ENCODE measurements around the gene FBXO4. TPM values are rescaled to one million over a fixed set of nuclear protein-coding genes. Genes with fewer than 3 reads are reported as not detected.
"Not testable (repeated sequence)": the region's sequence is repeated elsewhere in the genome, so short reads cannot be mapped to it uniquely, and the experiment has no call there.

The FBXO4 gene
- total RNA-seq, 1 donor from 2014 or later: 12.2 TPM

DNA sequence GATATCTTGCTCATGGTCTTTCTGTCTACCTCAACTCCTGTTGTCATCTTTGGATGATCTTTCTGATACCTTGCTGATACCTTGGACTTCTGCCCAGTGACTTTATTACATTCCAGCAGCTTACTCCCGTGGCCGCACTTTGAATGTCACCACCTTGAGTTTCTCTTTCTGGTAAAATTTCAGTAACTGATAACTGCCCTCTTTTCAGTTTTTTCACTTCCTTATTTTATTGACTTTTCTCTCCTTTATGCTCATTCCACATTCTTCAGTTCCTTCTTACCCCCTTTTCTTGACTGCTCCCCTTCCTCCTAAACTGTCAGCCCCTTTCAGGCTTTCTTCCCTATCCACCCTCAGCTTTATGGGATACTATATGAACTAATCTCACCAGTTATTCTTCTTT, 7.0 kb upstream of the FBXO4 start:
- intact Hi-C loops (cut with DNase I): no loop called here
- ATAC-seq (no peak), DNase-seq (ENCODE audit: low spot score) (no peak)

DNA sequence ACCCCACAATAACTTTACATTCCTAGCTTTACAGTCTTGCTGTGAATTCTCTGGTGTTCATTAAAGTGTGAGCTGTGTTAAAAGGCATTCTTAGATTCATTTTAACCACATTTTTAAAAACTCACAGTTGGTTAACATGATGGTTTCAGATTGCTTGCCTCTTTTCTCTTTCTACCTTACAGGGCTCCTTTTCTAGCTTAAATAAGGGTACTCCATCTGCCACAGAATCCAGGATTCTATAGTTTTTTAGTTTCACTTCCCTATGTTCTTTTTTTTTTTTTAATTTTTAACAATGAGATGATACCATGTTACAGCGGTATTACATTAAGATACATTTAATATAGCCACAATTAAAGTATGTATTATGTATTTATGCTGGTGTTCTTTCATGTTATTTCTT, 3.9 kb upstream of the FBXO4 start:
- ATAC-seq (no peak), DNase-seq (ENCODE audit: low spot score) (no peak)
- intact Hi-C loops (cut with DNase I): loop anchor here (10.0 kb wide), 1 partner anchor 66 kb away; no protein-coding TSS in a partner anchor

DNA sequence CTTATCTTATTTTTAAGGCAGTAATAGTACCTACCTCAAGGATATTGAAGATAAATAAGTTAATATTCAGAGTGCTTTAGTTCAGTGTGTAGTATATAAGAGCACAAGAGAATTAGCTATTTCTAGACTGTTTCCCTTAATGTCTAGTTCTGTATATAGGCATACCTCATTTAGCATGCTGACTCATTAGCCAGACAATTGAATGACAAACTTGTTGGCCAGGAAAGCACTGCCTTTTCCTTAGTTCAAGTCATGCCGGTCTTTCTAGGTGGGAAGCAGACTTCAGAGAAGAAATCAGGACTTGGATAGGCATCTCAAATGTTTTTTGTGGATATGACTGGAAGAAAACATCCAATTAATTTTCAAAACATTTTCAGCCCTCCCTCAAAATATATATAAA, 3.2 kb upstream of the FBXO4 start:
- intact Hi-C loops (cut with DNase I): loop anchor here (10.0 kb wide), 1 partner anchor 67 kb away; no protein-coding TSS in a partner anchor
- ATAC-seq: no peak

DNA sequence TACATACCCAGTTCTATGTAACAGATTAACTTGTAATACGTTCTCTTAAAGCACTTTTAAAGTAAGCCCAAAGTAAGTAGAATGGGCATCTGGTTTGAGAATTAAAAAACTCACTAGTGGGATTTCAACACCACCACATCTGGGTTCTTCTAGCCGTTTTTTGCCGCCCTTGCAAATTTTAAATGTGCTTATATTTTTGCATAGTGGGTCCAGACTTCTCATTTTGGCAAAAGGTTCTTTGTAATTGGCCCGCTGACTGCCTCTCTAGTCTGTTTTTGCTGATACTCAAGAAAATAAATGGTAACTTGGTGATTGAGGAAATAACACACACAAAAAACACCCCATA, 582 bp upstream of the FBXO4 start:
- DNase-seq (ENCODE audit: low spot score) (no peak), ATAC-seq (no peak)
- intact Hi-C loops (cut with DNase I): loop anchor here (10.0 kb wide), 1 partner anchor 70 kb away; no protein-coding TSS in a partner anchor

More for the DNA sequence above, 3.2 kb upstream of the FBXO4 start:
- no peak for DNase-seq (ENCODE audit: low spot score)

GRCh38 chr5:41925555-41925951, 472 bp downstream of the FBXO4 start:
- DNase-seq (ENCODE audit: low spot score): peak; percentile 68
- ATAC-seq: no peak
- intact Hi-C loops (cut with DNase I): loop anchor here (10.0 kb wide), 1 partner anchor 71 kb away; no protein-coding TSS in a partner anchor

DNA sequence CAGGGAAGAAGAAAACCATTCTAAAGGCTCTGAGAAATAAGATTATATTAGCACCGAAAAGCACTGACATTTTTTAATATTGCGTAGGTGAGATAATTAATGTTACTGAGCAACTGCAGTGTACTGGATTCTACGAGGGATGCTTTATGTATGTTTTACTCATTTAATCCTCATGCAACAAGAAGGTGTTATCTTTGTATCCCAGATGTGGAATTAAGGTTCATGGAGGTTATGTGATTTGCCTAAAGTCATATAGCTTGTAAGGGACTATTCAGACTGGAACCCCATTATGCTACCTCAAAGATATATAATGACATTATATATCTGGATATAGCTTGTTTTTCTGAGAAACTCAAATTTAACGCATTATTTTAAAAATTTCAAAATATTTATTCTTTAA, 2.5 kb downstream of the FBXO4 start:
- ATAC-seq (no peak), DNase-seq (ENCODE audit: low spot score) (no peak)
- intact Hi-C loops (cut with DNase I): loop anchor here (10.0 kb wide), 1 partner anchor 73 kb away; no protein-coding TSS in a partner anchor

GRCh38 chr5:41929035-41929434, 4.0 kb downstream of the FBXO4 start:
- ATAC-seq (no peak), DNase-seq (ENCODE audit: low spot score) (no peak)
- intact Hi-C loops (cut with DNase I): loop anchor here (10.0 kb wide), 1 partner anchor 74 kb away; no protein-coding TSS in a partner anchor

GRCh38 chr5:41932770-41933169, 7.7 kb downstream of the FBXO4 start:
- intact Hi-C loops (cut with DNase I): no loop called here
- ATAC-seq: no peak
- DNase-seq (ENCODE audit: low spot score): no peak

GRCh38 chr5:41935544-41935943, 10.5 kb downstream of the FBXO4 start:
- ATAC-seq (no peak), DNase-seq (ENCODE audit: low spot score) (no peak)
- intact Hi-C loops (cut with DNase I): no loop called here

GRCh38 chr5:41940641-41941040, 15.6 kb downstream of the FBXO4 start:
- no peak for ATAC-seq
- intact Hi-C loops (cut with DNase I): no loop called here
- DNase-seq (ENCODE audit: low spot score): no peak

- ATAC-seq; intact Hi-C loops (cut with DNase I); DNase-seq (ENCODE audit: low spot score): not testable (repeated sequence)
These were observed 20.4 kb downstream of the FBXO4 start for GRCh38 chr5:41945332-41945955.

- ATAC-seq: no peak
- intact Hi-C loops (cut with DNase I): no loop called here
These were observed 26.1 kb downstream of the FBXO4 start for GRCh38 chr5:41951224-41951623.

DNA sequence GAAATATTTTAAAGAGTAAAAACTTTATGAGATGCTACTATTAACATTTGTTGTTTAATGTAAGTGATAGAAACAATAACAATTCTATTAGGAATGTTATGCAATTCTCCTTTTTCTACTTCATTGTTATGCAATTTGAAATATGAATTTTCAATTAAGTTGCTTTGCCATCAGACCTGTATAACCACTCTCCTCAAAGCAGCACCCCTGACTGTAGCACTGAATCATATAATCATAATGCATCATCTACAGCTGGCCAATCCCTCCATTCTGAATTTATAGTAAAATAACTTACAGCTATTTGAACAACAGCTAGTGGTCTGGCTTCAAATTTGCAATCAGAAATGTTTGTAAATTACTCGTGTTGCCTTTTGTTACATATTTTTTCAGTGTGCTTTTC, 29.2 kb downstream of the FBXO4 start:
- no peak for DNase-seq (ENCODE audit: low spot score)
- intact Hi-C loops (cut with DNase I): no loop called here
- no peak for ATAC-seq

More at GRCh38 chr5:41951224-41951623, 26.1 kb downstream of the FBXO4 start:
- DNase-seq (ENCODE audit: low spot score): no peak

GRCh38 chr5:41955432-41956024, 30.4 kb downstream of the FBXO4 start:
- no peak for DNase-seq (ENCODE audit: low spot score)
- intact Hi-C loops (cut with DNase I): no loop called here
- ATAC-seq: no peak

GRCh38 chr5:41956943-41957342, 31.9 kb downstream of the FBXO4 start:
- DNase-seq (ENCODE audit: low spot score) (no peak), ATAC-seq (no peak)
- intact Hi-C loops (cut with DNase I): no loop called here

DNA sequence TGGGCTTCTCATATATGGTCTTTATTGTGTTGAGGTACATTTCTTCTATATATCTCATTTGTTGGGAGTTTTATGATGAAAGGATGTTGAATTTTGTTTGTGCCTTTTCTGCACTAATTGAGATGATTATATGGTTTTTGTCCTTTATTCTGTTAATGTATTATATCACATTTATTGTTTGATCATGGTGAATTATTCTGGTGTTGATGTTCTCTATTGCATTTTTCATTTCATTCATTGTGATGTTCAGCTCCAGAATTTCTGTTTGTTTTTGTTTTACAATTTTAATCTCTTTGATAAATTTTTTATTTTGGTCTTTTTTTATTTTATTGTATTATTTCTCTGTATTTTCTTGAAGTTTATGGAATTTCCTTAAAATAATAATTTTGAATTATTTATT, 35.4 kb downstream of the FBXO4 start:
- intact Hi-C loops (cut with DNase I): no loop called here
- no peak for DNase-seq (ENCODE audit: low spot score)
- ATAC-seq: no peak

DNA sequence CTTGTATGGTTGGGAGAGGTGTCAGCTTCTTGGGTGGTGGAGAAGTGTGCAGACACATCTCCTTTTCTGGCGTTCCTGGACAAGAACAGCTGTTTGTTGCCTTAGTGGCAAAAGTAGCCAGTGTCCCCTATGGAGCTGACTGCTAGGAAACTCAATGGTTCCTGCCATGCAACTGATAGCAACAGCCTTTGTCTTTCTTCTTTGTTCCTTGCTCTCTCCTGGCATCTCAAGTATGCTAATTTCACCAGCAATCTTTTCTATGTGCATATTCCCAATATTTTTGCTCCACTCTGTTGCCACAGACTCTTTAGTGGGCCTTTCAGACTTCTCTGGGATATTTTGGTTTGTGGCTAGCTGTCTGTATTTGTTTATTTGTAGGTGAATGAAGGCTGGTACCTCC, 36.7 kb downstream of the FBXO4 start:
- no peak for ATAC-seq
- DNase-seq (ENCODE audit: low spot score): no peak
- intact Hi-C loops (cut with DNase I): no loop called here

DNA sequence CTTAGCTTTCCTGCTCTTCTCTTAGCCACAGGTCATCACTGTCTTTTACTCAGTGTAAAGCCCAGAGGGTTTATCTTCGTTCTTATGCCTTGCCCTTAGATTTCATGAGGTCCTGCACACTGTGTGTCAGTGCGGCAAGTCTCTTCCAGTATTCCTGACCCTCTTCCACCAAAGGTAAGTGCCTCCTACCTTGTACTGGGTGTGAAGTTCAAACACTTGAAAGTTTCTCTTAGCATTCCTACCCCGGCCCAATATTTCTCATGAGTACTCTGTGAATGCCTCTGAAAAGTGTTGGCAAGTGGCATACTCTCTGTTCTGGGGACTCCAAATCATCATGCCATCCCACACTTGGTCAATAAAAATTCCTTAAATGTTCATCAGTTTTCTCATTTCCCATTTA, 37.4 kb downstream of the FBXO4 start:
- DNase-seq (ENCODE audit: low spot score) (no peak), ATAC-seq (no peak)
- intact Hi-C loops (cut with DNase I): no loop called here

GRCh38 chr5:41966401-41967105, 41.5 kb downstream of the FBXO4 start:
- no peak for DNase-seq (ENCODE audit: low spot score)
- intact Hi-C loops (cut with DNase I): no loop called here
- ATAC-seq: no peak

- ATAC-seq (no peak), DNase-seq (ENCODE audit: low spot score) (no peak)
- intact Hi-C loops (cut with DNase I): no loop called here
These were observed 42.3 kb downstream of the FBXO4 start for GRCh38 chr5:41967401-41967800.

All from sciatic nerve (tissue), 2 donors.